Stimulated activated CD4-positive, alpha-beta T cell treated with anti-CD3 and anti-CD28 coated beads, Interleukin-1b, Interleukin-23, amount 100 ng/mL, for 1 hour (primary cell): ENCODE data around the gene HTT-AS.
A peak's percentile ranks its signal among the peaks of the same experiment; 100 is the strongest.
"Not testable (repeated sequence)": the region's sequence is repeated elsewhere in the genome, so short reads cannot be mapped to it uniquely, and the experiment has no call there.

Experiments used
- DNase-seq, 2 donors: peaks; one replicate each; pipeline ENCODE4 v3.0.0-alpha.2; 2020; ENCODE audit warnings: low read depth in 2 of 2

Gene HTT-AS

DNA sequence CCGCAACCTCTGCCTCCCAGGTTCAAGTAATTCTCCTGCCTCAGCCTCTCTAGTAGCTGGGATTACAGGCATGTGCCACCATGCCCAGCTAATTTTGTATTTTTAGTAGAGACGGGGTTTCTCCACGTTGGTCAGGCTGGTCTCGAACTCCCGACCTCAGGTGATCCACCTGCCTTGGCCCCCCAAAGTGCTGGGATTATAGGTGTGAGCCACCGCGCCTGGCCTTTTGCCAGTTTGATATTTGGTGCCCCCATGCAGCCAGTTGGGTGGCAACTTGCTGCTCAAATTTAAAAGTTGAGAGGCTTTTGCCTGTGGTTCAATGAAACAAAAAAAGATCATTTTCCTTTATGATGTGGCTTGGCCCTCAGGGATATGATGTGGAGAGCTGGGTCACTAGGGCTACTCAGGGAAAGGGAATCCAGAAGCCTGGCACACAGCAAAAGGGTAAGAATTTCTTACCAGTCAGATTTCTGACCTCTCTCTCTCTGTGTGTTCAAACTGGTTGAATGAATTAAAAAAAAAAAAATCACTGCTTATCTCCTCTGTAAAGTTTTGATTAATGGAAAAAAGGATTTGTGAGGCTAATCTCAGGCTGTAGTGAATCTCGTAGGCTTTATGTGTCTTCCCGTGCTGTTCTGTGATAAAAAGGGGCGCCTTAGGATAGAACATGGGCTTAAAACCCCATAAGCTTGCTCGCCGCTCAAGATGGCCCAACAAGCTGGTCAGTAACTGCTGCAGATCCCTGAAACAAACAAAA, 23.0 kb downstream of the HTT-AS start:
- DNase-seq = not testable (repeated sequence)

DNA sequence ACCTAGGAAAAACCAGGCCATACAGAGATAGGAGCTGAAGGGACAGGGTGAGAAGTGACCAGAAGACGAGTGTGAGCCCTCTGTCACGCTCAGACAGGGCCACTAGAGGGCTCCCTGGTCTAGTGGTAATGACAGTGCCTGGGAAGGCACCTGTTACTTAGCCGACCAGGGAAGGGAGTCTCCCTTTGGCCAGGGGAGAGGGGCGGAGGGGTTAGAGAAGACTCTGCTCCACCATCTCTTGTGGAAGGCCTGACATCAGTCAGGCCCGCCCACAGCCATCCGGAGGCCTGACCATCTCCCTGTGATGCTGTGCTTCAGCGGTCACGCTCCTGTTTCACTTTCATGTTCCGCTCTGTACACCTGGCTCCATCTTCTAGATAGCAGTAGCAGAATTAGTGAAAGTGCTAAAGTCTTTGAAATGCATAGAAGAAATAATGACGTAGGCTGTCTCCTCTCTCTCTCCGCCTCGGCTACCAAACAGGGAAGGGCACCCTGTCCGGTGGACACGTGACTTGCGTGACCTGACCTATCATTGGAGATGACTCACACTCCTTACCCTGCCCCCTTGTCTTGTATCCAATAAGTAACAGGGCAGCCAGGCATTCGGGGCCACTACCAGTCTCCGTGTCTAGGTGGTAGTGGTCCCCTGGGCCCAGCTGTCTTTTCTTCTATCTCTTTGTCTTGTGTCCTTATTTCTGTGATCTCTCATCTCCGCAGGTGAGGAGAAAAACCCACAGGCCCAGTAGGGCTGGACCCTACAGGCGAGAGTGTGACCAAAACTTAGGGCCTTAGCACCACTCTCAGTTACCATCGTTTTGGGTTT, 26.7 kb downstream of the HTT-AS start:
- peak; percentile 26 to 38 for DNase-seq

GRCh38 chr4:3046623-3047022, 27.7 kb downstream of the HTT-AS start:
- no peak for DNase-seq

GRCh38 chr4:3046162-3046561, 28.2 kb downstream of the HTT-AS start:
- no peak for DNase-seq

- peak in 1 of 2 donors; percentile 34 for DNase-seq
These were observed 29.2 kb downstream of the HTT-AS start for GRCh38 chr4:3044870-3045819.

DNA sequence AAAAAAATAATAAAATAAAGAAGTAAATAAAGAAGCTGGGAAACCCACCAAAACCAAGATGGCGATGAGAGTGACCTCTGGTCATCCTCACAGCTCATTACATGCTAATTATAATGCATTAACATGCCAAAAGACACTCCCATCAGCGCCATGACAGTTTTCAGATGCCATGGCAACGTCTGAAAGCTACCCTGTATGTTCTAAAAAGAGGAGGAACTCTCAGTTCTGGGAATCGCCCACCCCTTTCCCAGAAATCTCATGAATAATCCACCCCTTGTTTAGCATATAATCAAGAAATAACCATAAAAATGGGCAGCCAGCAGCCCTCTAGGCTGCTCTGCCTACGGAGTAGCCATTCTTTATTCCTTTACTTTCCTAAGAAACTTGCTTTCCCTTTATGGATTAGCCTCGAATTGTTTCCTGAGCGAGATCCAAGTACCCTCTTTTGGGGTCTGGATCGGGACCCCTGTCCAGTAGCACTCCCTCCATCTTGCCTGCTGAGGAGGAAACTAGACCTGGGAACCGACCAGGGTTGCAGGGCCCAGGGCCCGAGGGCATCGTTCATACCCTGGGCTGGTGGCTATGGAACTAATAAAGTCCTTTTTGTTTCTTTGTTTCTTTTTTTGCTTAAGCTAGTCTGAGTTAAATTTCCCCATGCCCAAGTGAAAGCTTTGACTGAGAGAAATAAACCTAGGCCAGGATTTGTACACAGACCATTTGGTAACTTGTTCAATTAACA, 30.9 kb downstream of the HTT-AS start:
- no peak for DNase-seq

DNA sequence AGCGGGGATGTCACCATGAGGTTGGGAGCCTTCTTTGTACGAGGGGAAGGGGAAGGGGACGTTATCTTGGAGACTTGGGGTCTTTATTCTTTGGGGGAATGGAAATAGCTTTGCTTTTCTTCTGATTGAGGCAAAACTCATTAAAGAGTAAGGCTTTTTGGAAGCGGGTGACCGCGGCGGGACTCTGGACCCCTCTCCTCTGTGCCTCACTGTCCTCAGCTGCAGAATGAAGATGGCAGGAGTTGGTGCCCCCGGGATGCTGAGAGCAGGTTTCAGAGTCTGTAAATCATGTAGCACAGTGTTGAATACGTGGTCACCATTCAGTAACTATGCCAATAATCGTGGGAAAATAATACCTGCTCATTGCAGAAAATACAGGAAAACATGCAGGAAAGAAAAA, 32.1 kb downstream of the HTT-AS start:
- no peak for DNase-seq

GRCh38 chr4:3041192-3042142, 32.9 kb downstream of the HTT-AS start:
- DNase-seq = no peak

- no peak for DNase-seq
These were observed 33.7 kb downstream of the HTT-AS start for GRCh38 chr4:3040452-3041191.

GRCh38 chr4:3039706-3040366, 34.5 kb downstream of the HTT-AS start:
- DNase-seq = no peak

DNA sequence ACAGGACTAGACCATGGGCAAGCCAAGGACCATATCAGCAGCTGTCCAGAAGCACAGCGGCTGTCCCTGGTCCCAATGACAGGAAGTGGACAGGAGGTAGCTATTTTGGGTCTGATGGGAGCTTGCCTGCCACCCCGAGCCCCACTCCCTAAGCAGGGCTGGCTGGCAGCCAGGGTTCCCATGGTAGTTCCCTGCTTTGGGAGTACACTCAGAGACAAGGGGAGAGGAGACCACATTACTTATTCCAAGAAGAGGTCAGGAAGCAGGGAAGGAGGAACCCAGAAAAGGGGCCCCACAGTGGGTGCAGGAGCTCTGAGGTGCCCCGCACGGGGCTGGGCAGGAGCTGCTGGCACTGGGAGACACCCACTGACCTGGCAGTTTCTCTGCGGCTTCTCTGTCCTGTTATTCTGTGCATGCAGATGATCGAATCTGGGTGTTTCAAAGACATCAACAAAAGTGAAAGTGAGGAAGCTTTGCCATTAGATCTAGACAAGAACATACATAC, 36.3 kb downstream of the HTT-AS start:
- no peak for DNase-seq

GRCh38 chr4:3036131-3036952, 38.0 kb downstream of the HTT-AS start:
- no peak for DNase-seq

GRCh38 chr4:3035674-3036073, 38.7 kb downstream of the HTT-AS start:
- no peak for DNase-seq

DNA sequence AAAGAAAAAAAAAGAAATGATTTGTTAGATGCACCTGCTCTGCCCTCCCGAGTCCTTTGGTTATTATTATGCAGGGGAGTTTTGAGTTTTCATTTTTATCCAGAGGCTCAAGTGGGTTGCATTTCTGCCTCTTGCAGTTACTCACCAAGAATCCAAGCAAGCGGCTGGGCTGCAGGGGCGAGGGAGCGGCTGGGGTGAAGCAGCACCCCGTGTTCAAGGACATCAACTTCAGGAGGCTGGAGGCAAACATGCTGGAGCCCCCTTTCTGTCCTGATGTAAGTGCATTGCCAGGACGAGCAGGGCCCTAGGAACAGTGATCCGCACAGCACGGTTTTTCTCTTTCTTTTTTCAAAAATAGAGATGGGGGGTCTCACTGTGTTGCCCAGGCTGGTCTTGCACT, 39.1 kb downstream of the HTT-AS start:
- DNase-seq = no peak

- DNase-seq = no peak
These were observed 40.1 kb downstream of the HTT-AS start for GRCh38 chr4:3034231-3034630.

- DNase-seq = no peak
These were observed 42.8 kb downstream of the HTT-AS start for GRCh38 chr4:3031357-3032082.
